Measurements from ENCODE around the gene EGLN3.

Gene EGLN3

GRCh38 chr14:33916663-33917565, 34.0 kb downstream of the EGLN3 start:
- FAIRE-seq, result no peak
- no peak for DNase-seq (ENCODE audit: insufficient read length, low spot score)

- no peak for FAIRE-seq
- DNase-seq (ENCODE audit: insufficient read length, low spot score), result no peak
Measured at GRCh38 chr14:33915682-33916081, 35.2 kb downstream of the EGLN3 start.

GRCh38 chr14:33914676-33915516, 36.0 kb downstream of the EGLN3 start:
- no peak for FAIRE-seq

GRCh38 chr14:33911046-33911445, 39.8 kb downstream of the EGLN3 start:
- DNase-seq (ENCODE audit: insufficient read length, low spot score) (no peak), FAIRE-seq (no peak)

More at GRCh38 chr14:33914676-33915516, 36.0 kb downstream of the EGLN3 start:
- DNase-seq (ENCODE audit: insufficient read length, low spot score), result no peak

GRCh38 chr14:33910435-33910834, 40.4 kb downstream of the EGLN3 start:
- FAIRE-seq, result no peak
- no peak for DNase-seq (ENCODE audit: insufficient read length, low spot score)

GRCh38 chr14:33909380-33910084, 41.3 kb downstream of the EGLN3 start:
- no peak for FAIRE-seq
- no peak for DNase-seq (ENCODE audit: insufficient read length, low spot score)

GRCh38 chr14:33908540-33909223, 42.2 kb downstream of the EGLN3 start:
- FAIRE-seq (no peak), DNase-seq (ENCODE audit: insufficient read length, low spot score) (no peak)

- FAIRE-seq (no peak), DNase-seq (ENCODE audit: insufficient read length, low spot score) (no peak)
Measured at GRCh38 chr14:33906968-33907367, 43.9 kb downstream of the EGLN3 start.

- DNase-seq (ENCODE audit: insufficient read length, low spot score) (no peak), FAIRE-seq (no peak)
Measured at GRCh38 chr14:33904609-33905008, 46.3 kb downstream of the EGLN3 start.

GRCh38 chr14:33903369-33903768, 47.5 kb downstream of the EGLN3 start:
- DNase-seq (ENCODE audit: insufficient read length, low spot score), result no peak
- no peak for FAIRE-seq

- no peak for DNase-seq (ENCODE audit: insufficient read length, low spot score)
- no peak for FAIRE-seq
Measured at GRCh38 chr14:33902363-33902762, 48.5 kb downstream of the EGLN3 start.

- no peak for FAIRE-seq
- DNase-seq (ENCODE audit: insufficient read length, low spot score), result no peak
Measured at GRCh38 chr14:33901426-33902155, 49.3 kb downstream of the EGLN3 start.

GRCh38 chr14:33900706-33901105, 50.2 kb downstream of the EGLN3 start:
- FAIRE-seq, result no peak
- no peak for DNase-seq (ENCODE audit: insufficient read length, low spot score)

GRCh38 chr14:33899723-33900341, 51.0 kb downstream of the EGLN3 start:
- DNase-seq (ENCODE audit: insufficient read length, low spot score) (no peak), FAIRE-seq (no peak)

- no peak for FAIRE-seq
- DNase-seq (ENCODE audit: insufficient read length, low spot score), result no peak
Measured at GRCh38 chr14:33897878-33898535, 52.9 kb downstream of the EGLN3 start.

- DNase-seq (ENCODE audit: insufficient read length, low spot score) (no peak), FAIRE-seq (no peak)
Measured at GRCh38 chr14:33897382-33897781, 53.5 kb downstream of the EGLN3 start.

- DNase-seq (ENCODE audit: insufficient read length, low spot score) (no peak), FAIRE-seq (no peak)
Measured at GRCh38 chr14:33894339-33894738, 56.5 kb downstream of the EGLN3 start.

- DNase-seq (ENCODE audit: insufficient read length, low spot score), result no peak
- no peak for FAIRE-seq
Measured at GRCh38 chr14:33891700-33892099, 59.2 kb downstream of the EGLN3 start.

- DNase-seq (ENCODE audit: insufficient read length, low spot score), result no peak
- no peak for FAIRE-seq
Measured at GRCh38 chr14:33884916-33885315, 66.0 kb downstream of the EGLN3 start.

Measured in GM19239 (cell line).